Trophoblast cell (in vitro differentiated cells and primary cell): ENCODE data around the gene SLC6A11.
A peak's percentile ranks its signal among the peaks of the same experiment; 100 is the strongest.

Source experiments
- DNase-seq, 2 donors: peaks; one replicate each; pipeline ENCODE4 v3.0.0-alpha.2; 2016
- H2AFZ ChIP-seq: 2 replicates; pipeline ENCODE4 v1.6.1; 2013; ENCODE audit warnings: low read length, moderate library complexity, mild to moderate bottlenecking; ENCODE audit not compliant: insufficient read depth, poor library complexity
- H2AK5ac ChIP-seq: 2 replicates; pipeline ENCODE4 v1.6.1; 2013; ENCODE audit warnings: mild to moderate bottlenecking, low read length
- H2BK120ac ChIP-seq: 2 replicates; pipeline ENCODE4 v1.6.1; 2013; ENCODE audit warnings: low read length, mild to moderate bottlenecking, moderate library complexity; ENCODE audit not compliant: insufficient read depth, poor library complexity
- H2BK12ac ChIP-seq: 2 replicates; pipeline ENCODE4 v1.6.1; 2013; ENCODE audit warnings: mild to moderate bottlenecking, low read length, moderate library complexity
- H2BK5ac ChIP-seq: 2 replicates; pipeline ENCODE4 v1.6.1; 2013; ENCODE audit warnings: low read length, low read depth, moderate library complexity, mild to moderate bottlenecking; ENCODE audit not compliant: poor library complexity
- H3K14ac ChIP-seq: 2 replicates; pipeline ENCODE4 v1.6.1; 2013; ENCODE audit warnings: mild to moderate bottlenecking, low read length
- H3K18ac ChIP-seq: 2 replicates; pipeline ENCODE4 v1.6.1; 2013; ENCODE audit warnings: mild to moderate bottlenecking, low read length
- H3K23ac ChIP-seq: 2 replicates; pipeline ENCODE4 v1.6.1; 2013; ENCODE audit warnings: low read length
- H3K27ac ChIP-seq: 2 replicates; pipeline ENCODE4 v1.5.1; 2013; ENCODE audit warnings: low read depth, mild to moderate bottlenecking, inconsistent platforms, low read length, moderate library complexity
- H3K27me3 ChIP-seq: 2 replicates; pipeline ENCODE4 v1.6.1; 2013; ENCODE audit warnings: inconsistent platforms, mild to moderate bottlenecking, low read length, moderate library complexity; ENCODE audit not compliant: insufficient read depth
- H3K36me3 ChIP-seq, 2 experiments: 1 replicate in 1 of 2; 2 replicates in 1 of 2; pipeline ENCODE4 v1.6.1; 2013; ENCODE audit warnings: low read length in 2 of 2, mild to moderate bottlenecking in 2 of 2, moderate library complexity in 1 of 2; ENCODE audit not compliant: insufficient read depth in 2 of 2, control insufficient read depth in 1 of 2
- H3K4ac ChIP-seq: 2 replicates; pipeline ENCODE4 v1.6.1; 2013; ENCODE audit warnings: low read depth, mild to moderate bottlenecking, low read length, moderate library complexity
- H3K4me1 ChIP-seq, 2 experiments: 1 replicate in 1 of 2; 2 replicates in 1 of 2; pipeline ENCODE4 v1.6.1; 2013; ENCODE audit warnings: low read length in 2 of 2, mild to moderate bottlenecking in 2 of 2, moderate library complexity in 1 of 2; ENCODE audit not compliant: insufficient read depth in 2 of 2, control insufficient read depth in 1 of 2
- H3K4me2 ChIP-seq: 2 replicates; pipeline ENCODE4 v1.6.1; 2013; ENCODE audit warnings: inconsistent platforms, mild to moderate bottlenecking, low read length, moderate library complexity
- H3K4me3 ChIP-seq: 2 replicates; pipeline ENCODE4 v1.5.1; 2013; ENCODE audit warnings: mild to moderate bottlenecking, low read depth, low read length, inconsistent platforms
- H3K79me1 ChIP-seq: one replicate; pipeline ENCODE4 v1.6.1; 2013; ENCODE audit warnings: low read length
- H3K79me2 ChIP-seq: 2 replicates; pipeline ENCODE4 v1.6.1; 2013; ENCODE audit warnings: low read length, mild to moderate bottlenecking; ENCODE audit not compliant: control insufficient read depth, insufficient read depth, poor library complexity
- H3K9ac ChIP-seq: 2 replicates; pipeline ENCODE4 v1.6.1; 2013; ENCODE audit warnings: mild to moderate bottlenecking, low read length
- H3K9me3 ChIP-seq: 2 replicates; pipeline ENCODE4 v1.6.1; 2013; ENCODE audit warnings: low read depth, mild to moderate bottlenecking, control low read depth, inconsistent platforms, low read length; ENCODE audit not compliant: insufficient read depth
- H4K12ac ChIP-seq: 2 replicates; pipeline ENCODE4 v1.6.1; 2013; ENCODE audit warnings: low read depth, mild to moderate bottlenecking, low read length, moderate library complexity
- H4K8ac ChIP-seq: 2 replicates; pipeline ENCODE4 v1.6.1; 2013; ENCODE audit warnings: low read depth, mild to moderate bottlenecking, low read length, moderate library complexity
- H4K91ac ChIP-seq: one replicate; pipeline ENCODE4 v1.6.1; 2013; ENCODE audit warnings: low read depth, mild to moderate bottlenecking, low read length, moderate library complexity
- WGBS: extraction: QIAGEN DNeasy Blood & Tissue Kit; methylation state at CpG from one replicate; pipeline ENCODE4 v1.1.7; 2013; ENCODE audit warnings: missing lambda C conversion rate; ENCODE audit not compliant: insufficient read length, insufficient coverage; ENCODE audit errors: extremely low coverage; 5-methylcytosine and 5-hydroxymethylcytosine counted together

SLC6A11 gene

GRCh38 chr3:10968401-10968800 lies 152.4 kb downstream of the SLC6A11 start:
- Histone ChIP-seq H3K36me3 (no peaks in the 10 kb centered on the region), H2AFZ (no peak overlapping the region), H4K12ac (no peak overlapping the region), H3K9ac (no peak overlapping the region), H3K9me3 (no peaks in the 10 kb centered on the region), H2AK5ac (no peak overlapping the region), H3K18ac (no peak overlapping the region), H3K23ac (no peak overlapping the region), H3K27ac (no peak overlapping the region), H2BK12ac (no peak overlapping the region), H3K4ac (no peak overlapping the region), H3K4me3 (no peak overlapping the region), H2BK120ac (no peak overlapping the region), H3K4me1 (no peaks in the 10 kb centered on the region), H3K14ac (no peak overlapping the region), H3K27me3 (no peaks in the 10 kb centered on the region), H4K91ac (no peak overlapping the region), H3K79me1 (no peaks in the 10 kb centered on the region), H4K8ac (no peak overlapping the region), H2BK5ac (no peak overlapping the region), H3K4me2 (no peak overlapping the region), H3K79me2 (no peaks in the 10 kb centered on the region)
- no CpG with 5 or more reads among the region's 4 CpGs for WGBS
- peak; percentile 63 to 74 for DNase-seq

GRCh38 chr3:10970306-10970960 lies 154.4 kb downstream of the SLC6A11 start:
- H3K23ac ChIP-seq, result no peak overlapping the region
- no peaks in the 10 kb centered on the region for H3K9me3 ChIP-seq
- H3K14ac ChIP-seq, result no peak overlapping the region
- H2BK120ac ChIP-seq, result no peak overlapping the region
- H3K36me3 ChIP-seq, result no peaks in the 10 kb centered on the region
- no peak overlapping the region for H3K18ac ChIP-seq
- no CpG with 5 or more reads among the region's 5 CpGs for WGBS
- H4K8ac ChIP-seq, result no peak overlapping the region
- H2BK12ac ChIP-seq, result no peak overlapping the region
- no peaks in the 10 kb centered on the region for H3K79me1 ChIP-seq
- no peaks in the 10 kb centered on the region for H3K4me1 ChIP-seq
- no peak overlapping the region for H3K27ac ChIP-seq
- H3K27me3 ChIP-seq, result no peaks in the 10 kb centered on the region
- DNase-seq, result no peak
- no peak overlapping the region for H3K4me2 ChIP-seq
- H3K9ac ChIP-seq, result no peak overlapping the region
- H2AK5ac ChIP-seq, result no peak overlapping the region
- no peak overlapping the region for H4K12ac ChIP-seq
- no peak overlapping the region for H4K91ac ChIP-seq
- H2AFZ ChIP-seq, result no peak overlapping the region
- H3K79me2 ChIP-seq, result no peaks in the 10 kb centered on the region
- no peak overlapping the region for H3K4ac ChIP-seq
- no peak overlapping the region for H3K4me3 ChIP-seq
- H2BK5ac ChIP-seq, result no peak overlapping the region

GRCh38 chr3:10972072-10972782 lies 156.2 kb downstream of the SLC6A11 start:
- Histone ChIP-seq H4K8ac (no peak overlapping the region), H3K9me3 (peaks cover 4% of the 10 kb centered on the region), H2AK5ac (no peak overlapping the region), H3K36me3 (no peaks in the 10 kb centered on the region), H2AFZ (no peak overlapping the region), H3K18ac (no peak overlapping the region), H3K4me2 (no peak overlapping the region), H4K12ac (no peak overlapping the region), H3K79me2 (no peaks in the 10 kb centered on the region), H3K4ac (no peak overlapping the region), H3K14ac (no peak overlapping the region), H3K4me1 (no peaks in the 10 kb centered on the region), H2BK12ac (no peak overlapping the region), H3K4me3 (no peak overlapping the region), H3K9ac (peak overlapping the region; percentile 30), H3K27ac (no peak overlapping the region), H3K23ac (peak overlapping the region; percentile 42), H2BK120ac (no peak overlapping the region), H3K27me3 (no peaks in the 10 kb centered on the region), H3K79me1 (no peaks in the 10 kb centered on the region), H4K91ac (no peak overlapping the region), H2BK5ac (no peak overlapping the region)
- no CpG with 5 or more reads among the region's 10 CpGs for WGBS
- no peak for DNase-seq

GRCh38 chr3:10973046-10973595 lies 157.1 kb downstream of the SLC6A11 start:
- no peak overlapping the region for H2AFZ ChIP-seq
- no peak overlapping the region for H3K14ac ChIP-seq
- H3K27ac ChIP-seq, result no peak overlapping the region
- H2AK5ac ChIP-seq, result no peak overlapping the region
- no peak overlapping the region for H4K91ac ChIP-seq
- H2BK12ac ChIP-seq, result no peak overlapping the region
- H2BK5ac ChIP-seq, result no peak overlapping the region
- no peak overlapping the region for H4K12ac ChIP-seq
- H3K27me3 ChIP-seq, result no peaks in the 10 kb centered on the region
- no peaks in the 10 kb centered on the region for H3K36me3 ChIP-seq
- DNase-seq, result no peak
- H3K79me1 ChIP-seq, result no peaks in the 10 kb centered on the region
- H2BK120ac ChIP-seq, result no peak overlapping the region
- H3K4me3 ChIP-seq, result no peak overlapping the region
- no peak overlapping the region for H3K4ac ChIP-seq
- H3K79me2 ChIP-seq, result no peaks in the 10 kb centered on the region
- no peak overlapping the region for H3K9ac ChIP-seq
- no peaks in the 10 kb centered on the region for H3K4me1 ChIP-seq
- H3K9me3 ChIP-seq, result peaks cover 4% of the 10 kb centered on the region
- H3K23ac ChIP-seq, result no peak overlapping the region
- WGBS, result no CpG with 5 or more reads among the region's 13 CpGs
- no peak overlapping the region for H3K4me2 ChIP-seq
- no peak overlapping the region for H3K18ac ChIP-seq
- H4K8ac ChIP-seq, result no peak overlapping the region
